ENCODE data around the gene CAMK2G.

DNA sequence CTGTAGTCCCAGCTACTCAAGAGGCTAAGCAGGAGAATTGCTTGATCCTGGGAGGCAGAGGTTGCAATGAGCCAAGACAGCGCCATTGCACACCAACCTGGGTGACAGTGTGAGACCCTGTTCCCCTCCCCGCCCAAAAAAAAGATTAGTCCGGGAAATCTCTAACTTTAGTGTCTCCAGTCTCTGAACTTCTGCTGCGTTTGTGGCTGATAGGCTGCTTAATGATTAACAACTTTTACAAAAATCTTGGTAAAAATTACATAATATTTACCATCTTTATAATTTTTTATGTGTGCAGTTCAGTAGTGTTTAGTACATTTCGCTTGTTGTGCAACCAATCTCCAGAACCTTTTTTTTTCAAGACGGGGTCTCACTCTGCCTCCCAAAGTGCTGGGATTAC is 26.9 kb upstream of the CAMK2G start:
- TF ChIP-seq, protein P1, sequence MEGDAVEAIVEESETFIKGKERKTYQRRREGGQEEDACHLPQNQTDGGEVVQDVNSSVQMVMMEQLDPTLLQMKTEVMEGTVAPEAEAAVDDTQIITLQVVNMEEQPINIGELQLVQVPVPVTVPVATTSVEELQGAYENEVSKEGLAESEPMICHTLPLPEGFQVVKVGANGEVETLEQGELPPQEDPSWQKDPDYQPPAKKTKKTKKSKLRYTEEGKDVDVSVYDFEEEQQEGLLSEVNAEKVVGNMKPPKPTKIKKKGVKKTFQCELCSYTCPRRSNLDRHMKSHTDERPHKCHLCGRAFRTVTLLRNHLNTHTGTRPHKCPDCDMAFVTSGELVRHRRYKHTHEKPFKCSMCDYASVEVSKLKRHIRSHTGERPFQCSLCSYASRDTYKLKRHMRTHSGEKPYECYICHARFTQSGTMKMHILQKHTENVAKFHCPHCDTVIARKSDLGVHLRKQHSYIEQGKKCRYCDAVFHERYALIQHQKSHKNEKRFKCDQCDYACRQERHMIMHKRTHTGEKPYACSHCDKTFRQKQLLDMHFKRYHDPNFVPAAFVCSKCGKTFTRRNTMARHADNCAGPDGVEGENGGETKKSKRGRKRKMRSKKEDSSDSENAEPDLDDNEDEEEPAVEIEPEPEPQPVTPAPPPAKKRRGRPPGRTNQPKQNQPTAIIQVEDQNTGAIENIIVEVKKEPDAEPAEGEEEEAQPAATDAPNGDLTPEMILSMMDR (IDR thresholded peaks at IDR 0.05) = no peak
- TF ChIP-seq POLR2AphosphoS5 (IDR thresholded peaks at IDR 0.05) (no peak), POLR2A (IDR thresholded peaks at IDR 0.05) (no peak)
